Measurements from ENCODE around the gene RPSA. TPM values are rescaled to one million over a fixed set of nuclear protein-coding genes. Genes with fewer than 3 reads are reported as not detected.
A peak's percentile ranks its signal among the peaks of the same experiment; 100 is the strongest.

Gene RPSA
- total and polyA plus RNA-seq, 9 of the 15 experiments (the other 6 are each of a cell fraction or from before 2014, with no cell fraction given), result 2,290 to 4,272 (median 2,730) TPM

DNA sequence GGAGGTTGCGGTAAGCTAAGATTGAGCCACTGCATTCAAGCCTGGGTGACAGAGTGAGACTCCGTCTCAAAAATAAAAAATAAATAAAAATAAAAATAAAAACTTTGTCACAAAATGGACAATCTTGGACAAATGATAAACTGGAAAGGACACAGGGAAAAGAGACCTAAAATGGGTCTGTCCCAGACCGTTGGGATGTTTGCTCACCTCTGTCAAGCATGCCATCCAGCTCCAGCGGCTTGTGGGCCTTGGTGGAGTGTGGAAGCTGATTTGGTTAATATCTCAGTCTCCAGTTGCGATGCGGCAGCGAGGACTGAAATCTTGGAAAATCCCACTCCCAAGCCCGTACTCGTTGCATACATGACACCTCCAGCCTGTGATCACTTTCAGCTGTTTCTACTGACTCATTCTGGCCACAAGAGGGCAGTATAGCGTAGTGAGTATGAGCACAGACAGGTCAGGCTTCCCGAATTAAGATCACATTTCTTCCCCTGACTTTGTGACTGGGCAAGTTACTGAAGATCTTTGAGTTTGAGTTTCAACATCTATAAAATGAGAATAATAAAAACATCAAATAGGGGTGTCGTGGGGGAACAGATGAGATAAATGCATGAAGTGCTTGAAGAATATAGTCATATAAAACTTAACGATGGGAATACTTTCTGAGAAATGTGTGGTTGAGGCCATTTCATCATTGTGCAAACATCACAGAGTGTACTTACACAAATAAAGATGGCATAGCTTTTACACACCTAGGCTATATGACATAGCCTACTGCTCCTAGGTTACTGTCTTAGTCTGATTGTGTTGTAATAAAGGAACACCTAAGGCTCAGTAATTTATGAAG, 41.3 kb downstream of the RPSA start (continued):
- TF ChIP-seq, protein P1, sequence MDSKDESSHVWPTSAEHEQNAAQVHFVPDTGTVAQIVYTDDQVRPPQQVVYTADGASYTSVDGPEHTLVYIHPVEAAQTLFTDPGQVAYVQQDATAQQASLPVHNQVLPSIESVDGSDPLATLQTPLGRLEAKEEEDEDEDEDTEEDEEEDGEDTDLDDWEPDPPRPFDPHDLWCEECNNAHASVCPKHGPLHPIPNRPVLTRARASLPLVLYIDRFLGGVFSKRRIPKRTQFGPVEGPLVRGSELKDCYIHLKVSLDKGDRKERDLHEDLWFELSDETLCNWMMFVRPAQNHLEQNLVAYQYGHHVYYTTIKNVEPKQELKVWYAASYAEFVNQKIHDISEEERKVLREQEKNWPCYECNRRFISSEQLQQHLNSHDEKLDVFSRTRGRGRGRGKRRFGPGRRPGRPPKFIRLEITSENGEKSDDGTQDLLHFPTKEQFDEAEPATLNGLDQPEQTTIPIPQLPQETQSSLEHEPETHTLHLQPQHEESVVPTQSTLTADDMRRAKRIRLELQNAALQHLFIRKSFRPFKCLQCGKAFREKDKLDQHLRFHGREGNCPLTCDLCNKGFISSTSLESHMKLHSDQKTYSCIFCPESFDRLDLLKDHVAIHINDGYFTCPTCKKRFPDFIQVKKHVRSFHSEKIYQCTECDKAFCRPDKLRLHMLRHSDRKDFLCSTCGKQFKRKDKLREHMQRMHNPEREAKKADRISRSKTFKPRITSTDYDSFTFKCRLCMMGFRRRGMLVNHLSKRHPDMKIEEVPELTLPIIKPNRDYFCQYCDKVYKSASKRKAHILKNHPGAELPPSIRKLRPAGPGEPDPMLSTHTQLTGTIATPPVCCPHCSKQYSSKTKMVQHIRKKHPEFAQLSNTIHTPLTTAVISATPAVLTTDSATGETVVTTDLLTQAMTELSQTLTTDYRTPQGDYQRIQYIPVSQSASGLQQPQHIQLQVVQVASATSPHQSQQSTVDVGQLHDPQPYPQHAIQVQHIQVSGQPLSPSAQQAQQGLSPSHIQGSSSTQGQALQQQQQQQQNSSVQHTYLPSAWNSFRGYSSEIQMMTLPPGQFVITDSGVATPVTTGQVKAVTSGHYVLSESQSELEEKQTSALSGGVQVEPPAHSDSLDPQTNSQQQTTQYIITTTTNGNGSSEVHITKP (IDR thresholded peaks at IDR 0.05; ENCODE audit: partially characterized antibody), result no peak
- TF ChIP-seq PHB (CRISPR knock-in tag; IDR thresholded peaks at IDR 0.05) (no peak), DPF2 (IDR thresholded peaks at IDR 0.05) (no peak), TSC22D4 (tag; IDR thresholded peaks at IDR 0.05) (no peak), PPARD (CRISPR knock-in tag; IDR thresholded peaks at IDR 0.05) (no peak), PRPF4 (IDR thresholded peaks at IDR 0.05; ENCODE audit: insufficient read depth, low read depth, low read length, poor library complexity, severe bottlenecking) (no peak), FOXJ2 (tag; IDR thresholded peaks at IDR 0.05) (no peak), HMG20B (CRISPR knock-in tag; IDR thresholded peaks at IDR 0.05) (no peak), NCOA4 (IDR thresholded peaks at IDR 0.05; ENCODE audit: partially characterized antibody) (no peak), MAFK (IDR thresholded peaks at IDR 0.05; ENCODE audit: low read length) (no peak), ZNF444 (CRISPR knock-in tag; IDR thresholded peaks at IDR 0.05) (no peak), XRCC5 (IDR thresholded peaks at IDR 0.05; ENCODE audit: low read depth, low read length) (0 out of 2 replicates have a peak, but pooled peaks have one; percentile 38), ZBTB17 (CRISPR knock-in tag; IDR thresholded peaks at IDR 0.05) (no peak)
- TF ChIP-seq, protein P2, sequence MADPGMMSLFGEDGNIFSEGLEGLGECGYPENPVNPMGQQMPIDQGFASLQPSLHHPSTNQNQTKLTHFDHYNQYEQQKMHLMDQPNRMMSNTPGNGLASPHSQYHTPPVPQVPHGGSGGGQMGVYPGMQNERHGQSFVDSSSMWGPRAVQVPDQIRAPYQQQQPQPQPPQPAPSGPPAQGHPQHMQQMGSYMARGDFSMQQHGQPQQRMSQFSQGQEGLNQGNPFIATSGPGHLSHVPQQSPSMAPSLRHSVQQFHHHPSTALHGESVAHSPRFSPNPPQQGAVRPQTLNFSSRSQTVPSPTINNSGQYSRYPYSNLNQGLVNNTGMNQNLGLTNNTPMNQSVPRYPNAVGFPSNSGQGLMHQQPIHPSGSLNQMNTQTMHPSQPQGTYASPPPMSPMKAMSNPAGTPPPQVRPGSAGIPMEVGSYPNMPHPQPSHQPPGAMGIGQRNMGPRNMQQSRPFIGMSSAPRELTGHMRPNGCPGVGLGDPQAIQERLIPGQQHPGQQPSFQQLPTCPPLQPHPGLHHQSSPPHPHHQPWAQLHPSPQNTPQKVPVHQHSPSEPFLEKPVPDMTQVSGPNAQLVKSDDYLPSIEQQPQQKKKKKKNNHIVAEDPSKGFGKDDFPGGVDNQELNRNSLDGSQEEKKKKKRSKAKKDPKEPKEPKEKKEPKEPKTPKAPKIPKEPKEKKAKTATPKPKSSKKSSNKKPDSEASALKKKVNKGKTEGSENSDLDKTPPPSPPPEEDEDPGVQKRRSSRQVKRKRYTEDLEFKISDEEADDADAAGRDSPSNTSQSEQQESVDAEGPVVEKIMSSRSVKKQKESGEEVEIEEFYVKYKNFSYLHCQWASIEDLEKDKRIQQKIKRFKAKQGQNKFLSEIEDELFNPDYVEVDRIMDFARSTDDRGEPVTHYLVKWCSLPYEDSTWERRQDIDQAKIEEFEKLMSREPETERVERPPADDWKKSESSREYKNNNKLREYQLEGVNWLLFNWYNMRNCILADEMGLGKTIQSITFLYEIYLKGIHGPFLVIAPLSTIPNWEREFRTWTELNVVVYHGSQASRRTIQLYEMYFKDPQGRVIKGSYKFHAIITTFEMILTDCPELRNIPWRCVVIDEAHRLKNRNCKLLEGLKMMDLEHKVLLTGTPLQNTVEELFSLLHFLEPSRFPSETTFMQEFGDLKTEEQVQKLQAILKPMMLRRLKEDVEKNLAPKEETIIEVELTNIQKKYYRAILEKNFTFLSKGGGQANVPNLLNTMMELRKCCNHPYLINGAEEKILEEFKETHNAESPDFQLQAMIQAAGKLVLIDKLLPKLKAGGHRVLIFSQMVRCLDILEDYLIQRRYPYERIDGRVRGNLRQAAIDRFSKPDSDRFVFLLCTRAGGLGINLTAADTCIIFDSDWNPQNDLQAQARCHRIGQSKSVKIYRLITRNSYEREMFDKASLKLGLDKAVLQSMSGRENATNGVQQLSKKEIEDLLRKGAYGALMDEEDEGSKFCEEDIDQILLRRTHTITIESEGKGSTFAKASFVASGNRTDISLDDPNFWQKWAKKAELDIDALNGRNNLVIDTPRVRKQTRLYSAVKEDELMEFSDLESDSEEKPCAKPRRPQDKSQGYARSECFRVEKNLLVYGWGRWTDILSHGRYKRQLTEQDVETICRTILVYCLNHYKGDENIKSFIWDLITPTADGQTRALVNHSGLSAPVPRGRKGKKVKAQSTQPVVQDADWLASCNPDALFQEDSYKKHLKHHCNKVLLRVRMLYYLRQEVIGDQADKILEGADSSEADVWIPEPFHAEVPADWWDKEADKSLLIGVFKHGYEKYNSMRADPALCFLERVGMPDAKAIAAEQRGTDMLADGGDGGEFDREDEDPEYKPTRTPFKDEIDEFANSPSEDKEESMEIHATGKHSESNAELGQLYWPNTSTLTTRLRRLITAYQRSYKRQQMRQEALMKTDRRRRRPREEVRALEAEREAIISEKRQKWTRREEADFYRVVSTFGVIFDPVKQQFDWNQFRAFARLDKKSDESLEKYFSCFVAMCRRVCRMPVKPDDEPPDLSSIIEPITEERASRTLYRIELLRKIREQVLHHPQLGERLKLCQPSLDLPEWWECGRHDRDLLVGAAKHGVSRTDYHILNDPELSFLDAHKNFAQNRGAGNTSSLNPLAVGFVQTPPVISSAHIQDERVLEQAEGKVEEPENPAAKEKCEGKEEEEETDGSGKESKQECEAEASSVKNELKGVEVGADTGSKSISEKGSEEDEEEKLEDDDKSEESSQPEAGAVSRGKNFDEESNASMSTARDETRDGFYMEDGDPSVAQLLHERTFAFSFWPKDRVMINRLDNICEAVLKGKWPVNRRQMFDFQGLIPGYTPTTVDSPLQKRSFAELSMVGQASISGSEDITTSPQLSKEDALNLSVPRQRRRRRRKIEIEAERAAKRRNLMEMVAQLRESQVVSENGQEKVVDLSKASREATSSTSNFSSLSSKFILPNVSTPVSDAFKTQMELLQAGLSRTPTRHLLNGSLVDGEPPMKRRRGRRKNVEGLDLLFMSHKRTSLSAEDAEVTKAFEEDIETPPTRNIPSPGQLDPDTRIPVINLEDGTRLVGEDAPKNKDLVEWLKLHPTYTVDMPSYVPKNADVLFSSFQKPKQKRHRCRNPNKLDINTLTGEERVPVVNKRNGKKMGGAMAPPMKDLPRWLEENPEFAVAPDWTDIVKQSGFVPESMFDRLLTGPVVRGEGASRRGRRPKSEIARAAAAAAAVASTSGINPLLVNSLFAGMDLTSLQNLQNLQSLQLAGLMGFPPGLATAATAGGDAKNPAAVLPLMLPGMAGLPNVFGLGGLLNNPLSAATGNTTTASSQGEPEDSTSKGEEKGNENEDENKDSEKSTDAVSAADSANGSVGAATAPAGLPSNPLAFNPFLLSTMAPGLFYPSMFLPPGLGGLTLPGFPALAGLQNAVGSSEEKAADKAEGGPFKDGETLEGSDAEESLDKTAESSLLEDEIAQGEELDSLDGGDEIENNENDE (IDR thresholded peaks at IDR 0.05; ENCODE audit: low read depth, low read length), result no peak
